ENCODE measurements around the gene TMEM108.

DNA sequence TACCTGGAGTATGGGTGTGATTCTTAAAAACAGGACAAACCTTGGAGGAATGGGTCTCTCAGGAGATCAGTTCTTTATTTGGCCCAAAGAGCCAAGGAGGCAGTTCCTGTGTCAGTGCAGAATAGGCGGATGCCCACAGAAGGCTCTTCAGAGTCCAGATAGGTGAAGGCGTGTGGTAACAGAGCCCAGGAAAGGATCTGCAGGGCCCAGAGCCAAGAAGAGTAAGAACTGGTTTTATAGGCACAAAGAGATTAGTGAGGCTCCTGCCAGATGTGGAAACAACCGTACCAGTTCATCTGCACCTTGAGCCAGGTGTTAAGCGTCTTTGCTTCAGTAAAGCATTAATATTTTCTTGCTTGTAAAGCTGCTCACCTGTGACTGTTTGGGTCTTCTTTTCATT lies 221.6 kb downstream of the TMEM108 start:
- no peak for TF ChIP-seq POLR2A (IDR thresholded peaks at IDR 0.05)
- TF ChIP-seq, protein P1, sequence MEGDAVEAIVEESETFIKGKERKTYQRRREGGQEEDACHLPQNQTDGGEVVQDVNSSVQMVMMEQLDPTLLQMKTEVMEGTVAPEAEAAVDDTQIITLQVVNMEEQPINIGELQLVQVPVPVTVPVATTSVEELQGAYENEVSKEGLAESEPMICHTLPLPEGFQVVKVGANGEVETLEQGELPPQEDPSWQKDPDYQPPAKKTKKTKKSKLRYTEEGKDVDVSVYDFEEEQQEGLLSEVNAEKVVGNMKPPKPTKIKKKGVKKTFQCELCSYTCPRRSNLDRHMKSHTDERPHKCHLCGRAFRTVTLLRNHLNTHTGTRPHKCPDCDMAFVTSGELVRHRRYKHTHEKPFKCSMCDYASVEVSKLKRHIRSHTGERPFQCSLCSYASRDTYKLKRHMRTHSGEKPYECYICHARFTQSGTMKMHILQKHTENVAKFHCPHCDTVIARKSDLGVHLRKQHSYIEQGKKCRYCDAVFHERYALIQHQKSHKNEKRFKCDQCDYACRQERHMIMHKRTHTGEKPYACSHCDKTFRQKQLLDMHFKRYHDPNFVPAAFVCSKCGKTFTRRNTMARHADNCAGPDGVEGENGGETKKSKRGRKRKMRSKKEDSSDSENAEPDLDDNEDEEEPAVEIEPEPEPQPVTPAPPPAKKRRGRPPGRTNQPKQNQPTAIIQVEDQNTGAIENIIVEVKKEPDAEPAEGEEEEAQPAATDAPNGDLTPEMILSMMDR (IDR thresholded peaks at IDR 0.05): no peak
- TF ChIP-seq EP300 (IDR thresholded peaks at IDR 0.05): no peak
